Stimulated activated CD4-positive, alpha-beta T cell treated with anti-CD3 and anti-CD28 coated beads, Interleukin-4, amount 100 ng/mL, for 4 hours (primary cell): ENCODE data around the gene RIPOR2.
A peak's percentile ranks its signal among the peaks of the same experiment; 100 is the strongest.
"Not testable (repeated sequence)": the region's sequence is repeated elsewhere in the genome, so short reads cannot be mapped to it uniquely, and the experiment has no call there.

Experiments used
- DNase-seq, 2 experiments: peaks; one replicate each; pipeline ENCODE4 v3.0.0-alpha.2; 2020

RIPOR2 gene

GRCh38 chr6:24902782-24903181, 33.0 kb downstream of the RIPOR2 start:
- DNase-seq = no peak

- DNase-seq = no peak
Measured at GRCh38 chr6:24901698-24902328, 33.9 kb downstream of the RIPOR2 start.

GRCh38 chr6:24900917-24901697, 34.7 kb downstream of the RIPOR2 start:
- no peak for DNase-seq

- no peak for DNase-seq
Measured at GRCh38 chr6:24899997-24900325, 35.8 kb downstream of the RIPOR2 start.

GRCh38 chr6:24899136-24899996, 36.4 kb downstream of the RIPOR2 start:
- no peak for DNase-seq

GRCh38 chr6:24898676-24899075, 37.1 kb downstream of the RIPOR2 start:
- no peak for DNase-seq

GRCh38 chr6:24897186-24897585, 38.6 kb downstream of the RIPOR2 start:
- no peak for DNase-seq

- DNase-seq = no peak
Measured at GRCh38 chr6:24893342-24893850, 42.4 kb downstream of the RIPOR2 start.

- DNase-seq = no peak
Measured at GRCh38 chr6:24891004-24891403, 44.8 kb downstream of the RIPOR2 start.

- DNase-seq = no peak
Measured at GRCh38 chr6:24890471-24890870, 45.3 kb downstream of the RIPOR2 start.

- DNase-seq = no peak
Measured at GRCh38 chr6:24888715-24889370, 46.9 kb downstream of the RIPOR2 start.

GRCh38 chr6:24887545-24888140, 48.1 kb downstream of the RIPOR2 start:
- DNase-seq = no peak

- peak in 1 of 2 experiments; percentile 64 for DNase-seq
Measured at GRCh38 chr6:24883618-24884017, 52.1 kb downstream of the RIPOR2 start.

- DNase-seq = no peak
Measured at GRCh38 chr6:24882835-24883555, 52.8 kb downstream of the RIPOR2 start.

GRCh38 chr6:24882295-24882694, 53.5 kb downstream of the RIPOR2 start:
- DNase-seq = no peak

- no peak for DNase-seq
Measured at GRCh38 chr6:24881376-24881775, 54.4 kb downstream of the RIPOR2 start.

- no peak for DNase-seq
Measured at GRCh38 chr6:24880451-24880850, 55.3 kb downstream of the RIPOR2 start.

- no peak for DNase-seq
Measured at GRCh38 chr6:24879351-24879750, 56.4 kb downstream of the RIPOR2 start.

GRCh38 chr6:24877747-24878146, 58.0 kb downstream of the RIPOR2 start:
- DNase-seq = not testable (repeated sequence)

- no peak for DNase-seq
Measured at GRCh38 chr6:24876499-24877465, 59.0 kb downstream of the RIPOR2 start.

GRCh38 chr6:24875534-24875901, 60.2 kb downstream of the RIPOR2 start:
- no peak for DNase-seq
